ENCODE results near the gene DEFB114.
"Not testable (repeated sequence)": the region's sequence is repeated elsewhere in the genome, so short reads cannot be mapped to it uniquely, and the experiment has no call there.

Gene DEFB114

DNA sequence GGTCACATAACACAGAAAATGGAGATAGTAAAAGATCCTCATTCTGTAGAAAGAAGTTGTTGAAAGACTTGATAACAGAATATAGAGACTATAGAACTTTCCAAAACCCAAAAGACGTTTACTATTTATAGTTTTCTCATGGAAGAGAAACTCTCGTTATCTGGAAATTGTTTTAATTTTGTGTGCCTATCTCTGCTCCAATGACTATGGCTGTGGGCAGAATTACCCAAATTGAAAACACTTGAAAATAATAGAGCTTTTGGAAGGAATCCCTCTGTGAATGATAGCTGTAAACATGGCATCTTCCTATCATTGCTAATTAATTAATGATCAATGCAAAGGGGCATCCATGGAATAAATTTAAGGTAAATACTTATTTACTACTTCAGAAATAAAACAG, at the start of gene DEFB114:
DEFB114 (minus strand) TSS at position 101 of the 400 bp plus-strand sequence; CDS start at position 42, 59 bp downstream.
- DNase-seq: no peak

DNA sequence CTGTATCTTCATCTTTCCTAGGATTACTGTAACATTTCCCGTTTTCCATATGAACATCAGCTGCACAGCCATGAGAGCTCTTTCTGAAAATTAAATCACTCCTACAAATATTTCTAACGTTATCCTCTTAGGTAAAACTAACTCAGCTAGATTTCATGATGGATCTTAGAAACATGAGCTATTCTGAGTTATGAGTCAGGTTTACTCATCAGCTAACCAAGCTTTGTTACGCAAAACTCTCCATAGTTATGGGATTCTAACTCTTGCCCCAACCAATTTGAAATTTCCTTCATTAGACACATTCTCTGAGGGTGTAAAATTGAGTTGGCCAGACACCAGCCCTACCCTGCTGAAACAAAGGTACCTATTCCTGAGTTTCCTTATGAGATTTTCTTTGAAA, 43.9 kb upstream of the DEFB114 start:
- DNase-seq: no peak

- no peak for DNase-seq
Measured at GRCh38 chr6:50003139-50003538, 39.2 kb upstream of the DEFB114 start.

GRCh38 chr6:49995278-49995677, 31.3 kb upstream of the DEFB114 start:
- DNase-seq: no peak

GRCh38 chr6:49988900-49989299, 24.9 kb upstream of the DEFB114 start:
- DNase-seq: no peak

DNA sequence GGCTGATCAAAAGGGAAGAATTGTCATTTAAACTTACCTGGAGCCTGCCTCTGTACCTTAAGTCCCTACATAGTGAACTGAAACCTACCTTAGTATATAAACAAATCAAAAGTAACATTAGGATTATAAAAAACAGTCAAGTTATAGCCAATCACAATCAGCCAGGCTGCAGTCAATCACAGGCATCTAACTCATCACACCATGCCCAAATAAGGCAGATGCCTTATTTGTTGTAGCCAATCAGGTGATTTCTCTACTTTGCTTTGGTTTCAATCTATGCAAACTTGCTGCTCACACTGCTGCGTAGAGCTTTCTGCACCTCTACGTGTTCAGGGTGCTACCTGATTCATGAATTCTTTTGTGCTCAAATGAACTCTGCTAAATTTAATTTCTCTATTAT, 23.8 kb upstream of the DEFB114 start:
- DNase-seq: no peak

- no peak for DNase-seq
Measured at GRCh38 chr6:49986551-49986950, 22.6 kb upstream of the DEFB114 start.

DNA sequence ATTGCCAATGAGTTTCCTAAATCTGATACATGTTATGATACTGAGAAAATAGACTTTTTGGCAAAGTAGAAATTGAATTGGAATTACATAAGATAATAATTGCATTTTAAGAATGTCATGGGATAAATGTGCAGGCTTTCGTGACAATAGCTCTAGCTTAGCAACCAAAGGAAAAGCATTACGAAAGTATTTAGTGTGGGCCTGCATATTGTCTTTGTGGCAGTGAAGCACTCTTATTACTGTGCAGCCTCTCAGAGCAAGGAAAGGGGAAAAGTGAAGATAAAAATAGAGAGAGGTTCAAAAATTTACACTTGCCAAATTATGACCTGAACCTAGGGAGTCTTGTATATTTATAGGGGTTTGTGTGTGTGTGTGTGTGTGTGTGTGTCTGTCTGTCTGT, 18.1 kb upstream of the DEFB114 start:
- no peak for DNase-seq

DNA sequence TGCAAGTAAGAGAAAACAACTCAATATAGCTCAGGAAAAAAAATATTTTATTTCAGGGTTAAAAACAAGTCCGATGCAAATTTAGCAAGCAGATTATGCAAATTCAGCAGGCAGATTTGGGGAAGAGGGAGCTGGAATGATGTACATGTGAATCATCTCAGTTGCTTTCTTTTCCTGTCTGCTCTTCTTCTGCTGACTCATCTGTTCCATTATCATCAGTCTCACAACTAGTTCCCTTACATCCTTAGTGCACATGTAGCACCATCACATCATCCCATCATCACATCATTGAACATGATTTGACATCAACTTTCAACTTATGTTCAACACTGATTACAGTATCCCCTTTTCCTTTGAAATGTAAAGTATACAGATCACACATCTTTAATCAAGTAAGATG, 16.9 kb upstream of the DEFB114 start:
- no peak for DNase-seq

DNA sequence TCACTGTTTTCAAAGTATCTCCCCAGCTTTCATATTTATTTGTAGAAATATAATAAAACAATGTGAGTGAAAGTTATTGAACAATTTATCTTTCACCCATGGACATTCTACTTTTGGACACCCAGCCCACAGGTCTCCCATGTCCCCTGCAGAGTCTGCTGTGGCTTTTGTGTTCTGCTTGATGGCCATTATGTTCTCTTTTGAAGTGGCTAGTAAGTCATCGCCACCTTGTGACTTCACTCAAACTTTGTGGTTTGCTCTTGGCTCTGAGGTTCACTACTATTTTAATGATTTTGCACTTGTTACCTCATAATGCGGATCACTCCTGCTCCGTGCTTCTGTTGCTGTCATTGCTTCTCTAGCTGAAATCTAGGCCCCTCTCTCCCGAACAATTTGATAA, 15.6 kb upstream of the DEFB114 start:
- no peak for DNase-seq

- DNase-seq: no peak
Measured at GRCh38 chr6:49978332-49979226, 14.6 kb upstream of the DEFB114 start.

- DNase-seq: no peak
Measured at GRCh38 chr6:49969605-49970004, 5.6 kb upstream of the DEFB114 start, which contains the start of gene DEFB113. TSS of gene DEFB113 (minus strand) at chr6:49969625. CDS start at chr6:49969625, 0 bp downstream.

GRCh38 chr6:49966823-49967222, 2.9 kb upstream of the DEFB114 start:
- no peak for DNase-seq

- no peak for DNase-seq
Measured at GRCh38 chr6:49966334-49966733, 2.4 kb upstream of the DEFB114 start.

DNA sequence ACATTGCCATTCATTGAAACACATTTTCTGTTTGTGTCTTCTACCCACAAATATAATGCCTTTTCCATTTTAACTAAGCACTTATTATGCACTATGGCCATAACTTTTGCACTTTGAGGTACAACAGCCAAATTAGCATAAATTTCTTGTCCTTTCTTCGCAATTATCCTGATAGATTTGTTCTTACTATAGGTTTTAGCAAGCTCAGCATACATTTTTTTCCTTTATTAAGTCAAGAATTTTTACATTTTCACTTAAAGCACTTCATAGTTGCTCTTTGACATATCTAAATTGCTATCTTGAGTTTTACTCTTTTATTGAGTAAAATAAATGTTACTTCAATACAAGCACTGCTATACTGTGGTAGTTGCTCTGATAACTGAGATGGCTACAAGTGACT, 5.8 kb downstream of the DEFB114 start:
- no peak for DNase-seq

- DNase-seq: no peak
Measured at GRCh38 chr6:49955847-49956246, 8.1 kb downstream of the DEFB114 start.

DNA sequence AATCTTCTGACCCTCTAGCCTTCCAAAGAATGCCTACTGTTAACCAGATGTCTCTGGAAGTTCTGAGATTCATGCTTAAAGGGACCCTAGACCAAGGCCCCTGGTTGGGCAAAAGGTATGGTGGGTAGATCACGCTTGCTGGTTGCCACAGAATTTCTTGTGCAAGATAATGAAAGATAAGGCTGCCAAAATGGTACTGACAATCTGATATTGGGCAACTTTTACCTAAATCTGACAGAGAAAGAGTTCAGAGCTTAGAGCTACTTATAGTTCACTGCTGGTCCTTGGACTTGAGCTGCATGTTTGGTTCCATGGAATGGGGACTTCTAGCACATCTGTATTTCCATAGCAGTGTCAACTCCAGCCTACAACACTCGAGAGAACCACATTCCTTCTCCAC, 12.0 kb downstream of the DEFB114 start:
- DNase-seq: no peak

DNA sequence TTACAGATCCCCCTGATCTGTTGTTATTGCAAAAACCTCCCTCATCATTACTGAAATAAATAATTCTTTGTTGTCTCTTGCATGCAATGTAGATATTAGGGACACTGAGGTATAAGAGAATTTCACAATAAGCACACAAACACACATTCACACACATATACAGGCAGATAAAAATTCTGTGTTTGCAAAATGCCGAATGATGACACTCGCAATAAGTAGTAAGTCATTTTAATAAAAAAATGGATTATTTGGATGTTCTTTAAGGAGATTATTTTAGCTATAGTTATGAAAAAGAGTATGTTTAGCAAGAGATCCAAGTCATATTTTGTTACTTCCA, 13.6 kb downstream of the DEFB114 start:
- no peak for DNase-seq

DNA sequence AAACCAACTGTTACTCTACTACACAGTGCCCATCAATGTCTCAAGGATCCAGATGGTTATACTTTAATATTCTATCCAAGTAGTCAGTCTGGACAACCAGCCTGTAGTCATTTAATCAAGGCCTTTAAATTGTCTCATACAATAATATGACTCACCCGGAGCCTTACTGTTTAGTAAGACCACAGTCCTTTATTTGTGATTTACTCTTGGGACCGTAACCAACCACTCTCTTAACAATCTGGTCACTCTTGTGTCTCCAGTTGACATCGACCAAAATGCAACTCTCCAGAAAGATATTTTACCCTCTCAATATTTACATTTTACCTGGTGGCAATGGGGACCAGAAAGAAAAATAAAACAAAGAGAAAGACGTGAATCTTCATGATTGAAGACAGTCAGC, 14.9 kb downstream of the DEFB114 start:
- no peak for DNase-seq

GRCh38 chr6:49946835-49947234, 17.1 kb downstream of the DEFB114 start:
- DNase-seq: no peak

DNA sequence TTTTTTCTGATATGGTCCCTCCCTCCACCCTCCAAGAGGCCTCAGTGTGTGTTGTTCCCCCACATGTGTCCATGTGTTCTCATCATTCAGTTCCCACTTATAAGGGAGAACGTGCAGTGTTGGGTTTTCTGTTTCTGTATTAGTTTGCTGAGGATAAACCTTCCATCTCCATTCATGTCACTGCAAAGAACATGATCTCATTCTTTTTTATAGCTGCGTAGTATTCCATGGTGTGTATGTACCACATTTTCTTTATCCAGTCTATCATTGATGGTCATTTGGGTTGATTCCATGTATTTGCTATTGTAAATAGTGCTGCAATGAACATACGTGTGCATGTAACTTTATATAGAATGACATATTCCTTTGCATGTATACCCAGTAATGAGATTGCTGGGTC, 19.9 kb downstream of the DEFB114 start:
- not testable (repeated sequence) for DNase-seq

- no peak for DNase-seq
Measured at GRCh38 chr6:49939993-49940498, 23.9 kb downstream of the DEFB114 start.

DNA sequence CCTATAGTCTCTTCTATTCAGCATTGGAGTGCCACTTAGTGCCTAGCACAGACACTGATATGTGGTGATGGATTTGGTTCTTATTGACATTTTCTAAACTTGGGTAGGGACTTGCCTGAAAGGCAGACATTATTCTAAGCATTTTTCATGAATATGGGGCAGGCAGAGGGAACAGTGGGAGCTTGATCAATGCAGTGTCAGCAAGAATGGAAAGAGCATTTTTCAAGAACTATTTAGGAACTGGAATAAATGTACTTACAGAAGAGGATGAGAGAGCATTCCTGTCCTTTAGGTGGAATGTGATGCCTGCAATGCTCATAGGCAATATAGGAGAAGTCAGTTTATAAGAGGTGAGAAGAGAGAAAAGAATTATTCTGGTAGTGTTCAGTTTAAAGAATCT, 26.2 kb downstream of the DEFB114 start:
- DNase-seq: no peak

GRCh38 chr6:49937017-49937416, 26.9 kb downstream of the DEFB114 start:
- no peak for DNase-seq

DNA sequence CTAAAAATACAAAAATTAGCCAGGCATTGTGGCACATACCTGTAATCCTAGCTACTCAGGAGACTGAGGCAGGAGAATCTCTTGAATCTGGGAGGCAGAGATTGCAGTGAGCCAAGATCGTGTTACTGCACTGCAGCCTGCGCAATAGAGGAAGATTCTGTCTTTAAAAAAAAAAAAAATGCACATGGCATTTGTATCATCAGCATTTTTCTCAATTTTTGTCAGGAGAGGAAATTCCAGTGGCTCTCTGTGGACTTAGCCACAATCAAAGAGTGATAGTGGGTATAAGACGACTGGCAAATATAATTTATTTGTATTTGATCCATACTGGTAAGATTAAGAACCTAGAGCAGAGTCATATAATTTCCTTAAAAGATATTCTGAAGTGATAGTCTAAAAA, 28.6 kb downstream of the DEFB114 start:
- DNase-seq: no peak

All from eye (tissue), 1 donor.